K562 (cell line): Measurements from ENCODE around the gene CCNC. TPM values are rescaled to one million over a fixed set of nuclear protein-coding genes. Genes with fewer than 3 reads are reported as not detected.
A peak's percentile ranks its signal among the peaks of the same experiment; 100 is the strongest.

Source experiments
- ELF1 ChIP-seq: fragments of 200-800 bp; sonication (Bioruptor generic); IDR thresholded peaks from 2 replicates; pipeline ENCODE4 v1.6.1; 2016; ENCODE audit warnings: missing genetic modification characterization, missing compliant biosample characterization
- EP400 ChIP-seq: fragments of 450-650 bp; IDR thresholded peaks from 2 replicates; pipeline ENCODE4 v1.6.1; 2017; ENCODE audit warnings: antibody characterized with exemption, mild to moderate bottlenecking, moderate library complexity
- GTF2A2 ChIP-seq: IDR thresholded peaks from 2 replicates; pipeline ENCODE4 v1.6.1; 2016; ENCODE audit warnings: mild to moderate bottlenecking, missing genetic modification characterization, missing compliant biosample characterization
- GTF2E2 ChIP-seq: fragments of 200-800 bp; sonication (Bioruptor generic); IDR thresholded peaks from 2 replicates; pipeline ENCODE4 v1.6.1; 2016; ENCODE audit warnings: missing genetic modification characterization, missing compliant biosample characterization
- GTF2F1 ChIP-seq: IDR thresholded peaks from 2 replicates; pipeline ENCODE4 v1.6.1; 2011; ENCODE audit warnings: low read depth, low read length, improper control_type of control experiment
- HDAC2 ChIP-seq: fragments of 450-650 bp; IDR thresholded peaks from 2 replicates; pipeline ENCODE4 v1.6.1; 2016; ENCODE audit warnings: mild to moderate bottlenecking
- HDAC3 ChIP-seq: fragments of 450-650 bp; IDR thresholded peaks from 2 replicates; pipeline ENCODE4 v1.6.1; 2018; ENCODE audit warnings: borderline replicate concordance, mild to moderate bottlenecking, moderate library complexity; ENCODE audit not compliant: partially characterized antibody
- KAT7 ChIP-seq: sonication (generic); formaldehyde crosslinking; IDR thresholded peaks from 2 replicates; pipeline ENCODE4 v1.8.0; 2022; ENCODE audit warnings: missing genetic modification reagents, mild to moderate bottlenecking, borderline replicate concordance
- L3MBTL2 ChIP-seq: fragments of 450-650 bp; IDR thresholded peaks from 2 replicates; pipeline ENCODE4 v1.6.1; 2016; ENCODE audit warnings: mild to moderate bottlenecking, moderate library complexity
- LARP7 ChIP-seq: fragments of 450-650 bp; IDR thresholded peaks from 2 replicates; pipeline ENCODE4 v1.6.1; 2016
- MAZ ChIP-seq, 2 experiments: fragments of 450-650 bp in 1 of 2; sonication (generic) in 1 of 2; formaldehyde crosslinking; IDR thresholded peaks in 1 of 2; conservative IDR thresholded peaks in 1 of 2; 2 replicates each; pipeline versions ENCODE4 v1.4.0 to v1.5.0; 2020; ENCODE audit warnings: mild to moderate bottlenecking in 1 of 2, missing genetic modification reagents in 1 of 2
- NBN ChIP-seq: fragments of 450-650 bp; IDR thresholded peaks from 2 replicates; pipeline ENCODE4 v1.6.1; 2016; ENCODE audit warnings: low read depth, mild to moderate bottlenecking
- RB1 ChIP-seq: fragments of 450-650 bp; IDR thresholded peaks from 2 replicates; pipeline ENCODE4 v1.6.1; 2017; ENCODE audit warnings: low read depth, mild to moderate bottlenecking
- SMARCA4 ChIP-seq: fragments of 450-650 bp; IDR thresholded peaks from 2 replicates; pipeline ENCODE4 v1.6.1; 2016
- SMARCC2 ChIP-seq: fragments of 450-650 bp; IDR thresholded peaks from 2 replicates; pipeline ENCODE4 v1.6.1; 2017; ENCODE audit warnings: antibody characterized with exemption, moderate library complexity, mild to moderate bottlenecking, low read depth
- U2AF1 ChIP-seq: fragments of 200-400 bp; formaldehyde crosslinking; optimal IDR thresholded peaks from 2 replicates; pipeline ENCODE3; 2017; ENCODE audit warnings: mild to moderate bottlenecking, low read depth, low read length, moderate library complexity
- YY1 ChIP-seq, 3 experiments: IDR thresholded peaks; 2 replicates each; pipeline ENCODE4 v1.6.1; 2011; ENCODE audit warnings: low read length in 2 of 3, mild to moderate bottlenecking in 2 of 3, moderate library complexity in 2 of 3, borderline replicate concordance in 1 of 3, control low read depth in 1 of 3, low read depth in 1 of 3; ENCODE audit not compliant: insufficient read depth in 3 of 3, insufficient replicate concordance in 2 of 3, control insufficient read depth in 1 of 3, insufficient read length in 1 of 3; ENCODE audit errors: extremely low read depth in 1 of 3
- ZBTB17 ChIP-seq: fragments of 450-650 bp; formaldehyde crosslinking; IDR thresholded peaks from 2 replicates; pipeline ENCODE4 v1.4.0; 2020; ENCODE audit warnings: mild to moderate bottlenecking
- ZNF165 ChIP-seq: fragments of 250-450 bp; sonication (Bioruptor Pico); IDR thresholded peaks from 2 replicates; pipeline ENCODE4 v1.4.0; 2020; ENCODE audit warnings: borderline replicate concordance
- ZNF76 ChIP-seq: fragments of 250-450 bp; sonication (Bioruptor Pico); IDR thresholded peaks from 2 replicates; pipeline ENCODE4 v1.4.0; 2020; ENCODE audit warnings: mild to moderate bottlenecking, moderate library complexity, borderline replicate concordance
- polyA plus RNA-seq, 8 experiments: library from polyadenylated mRNA; depleted of rRNA in 4 of 8; stranded (reverse) in 5 of 8; unstranded in 3 of 8; fragments of >200 nt; fragmentation: Nextera tagmentation in 2 of 8; fragmentation: Illumina TruSeq in 1 of 8; extraction: Ambion mirVana in 2 of 8; extraction: Trizol in 1 of 8; gene quantifications; 2 replicates each; pipeline versions ENCODE4 v1.2.1 to v1.2.3, GENCODE V29; 2011 to 2014; ENCODE audit warnings: inconsistent platforms in 1 of 8, missing spikeins in 1 of 8
- total RNA-seq, 7 experiments: library from RNA; depleted of rRNA in 6 of 7; stranded (reverse); fragments of >200 nt in 6 of 7; fragmentation: Illumina TruSeq in 2 of 7; extraction: Trizol in 2 of 7; gene quantifications; 2 replicates each; pipeline versions ENCODE4 v1.2.1 to v1.2.3, GENCODE V29; 2011 to 2021; ENCODE audit warnings: low replicate concordance in 1 of 7
- TF ChIP-seq, protein P1 (sequence below): sonication (generic); formaldehyde crosslinking; IDR thresholded peaks from 2 replicates; pipeline ENCODE4 v1.8.0; 2022; ENCODE audit warnings: missing genetic modification reagents, mild to moderate bottlenecking, moderate library complexity, borderline replicate concordance
- TF ChIP-seq, protein P2 (sequence below): sonication (generic); formaldehyde crosslinking; IDR thresholded peaks from 2 replicates; pipeline ENCODE4 v1.8.1; 2023; ENCODE audit warnings: mild to moderate bottlenecking, missing genetic modification reagents, moderate library complexity
- TF ChIP-seq, protein P3 (sequence below): fragments of 450-650 bp; formaldehyde crosslinking; IDR thresholded peaks from 2 replicates; pipeline ENCODE4 v1.4.0; 2022; ENCODE audit warnings: missing genetic modification characterization

The CCNC gene
- total and polyA plus RNA-seq, 9 of the 15 experiments (the other 6 are each of a cell fraction or from before 2014, with no cell fraction given): 68.7 to 177 (median 99.6) TPM

DNA sequence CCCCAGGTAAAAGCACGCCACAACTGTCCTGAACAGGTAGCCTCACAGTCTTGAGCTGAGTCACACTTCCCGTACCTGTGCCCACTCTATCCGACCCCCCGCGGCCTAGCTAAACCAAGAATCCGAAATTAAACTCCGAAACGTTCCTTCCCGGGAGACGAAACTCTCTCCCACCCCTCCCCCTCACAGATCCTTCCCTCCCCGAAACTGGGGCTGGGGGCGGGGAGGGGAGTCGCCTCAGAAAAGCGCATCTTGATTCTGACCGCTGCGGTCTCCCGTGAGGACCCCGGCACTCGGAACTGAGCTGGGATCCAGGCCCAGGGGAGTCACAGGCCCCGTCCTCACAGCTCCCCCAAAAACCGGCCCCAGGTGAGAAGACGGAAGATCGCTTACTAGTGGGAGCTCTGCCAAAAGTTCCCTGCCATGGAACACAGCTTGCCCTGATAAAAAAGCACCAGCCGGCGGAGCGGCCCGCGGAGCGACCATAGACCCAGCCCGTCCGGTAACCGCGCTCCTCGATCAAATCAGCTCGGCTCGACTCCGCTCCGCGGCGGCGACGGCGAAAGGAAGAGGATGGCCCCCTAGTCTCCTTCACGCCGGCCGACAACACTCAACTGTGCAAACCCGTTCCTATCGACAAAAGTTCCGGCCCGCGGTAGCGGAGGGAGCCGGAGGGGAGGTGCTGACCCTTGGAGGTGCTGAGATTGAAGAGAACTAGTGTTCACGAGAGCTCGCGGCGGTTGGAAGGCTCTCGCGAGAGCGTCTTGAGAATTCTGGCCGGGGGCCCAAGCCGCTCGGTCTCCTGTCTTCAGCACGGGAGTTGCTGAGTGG lies at the start of gene CCNC (continued):
- TF ChIP-seq, protein P1, sequence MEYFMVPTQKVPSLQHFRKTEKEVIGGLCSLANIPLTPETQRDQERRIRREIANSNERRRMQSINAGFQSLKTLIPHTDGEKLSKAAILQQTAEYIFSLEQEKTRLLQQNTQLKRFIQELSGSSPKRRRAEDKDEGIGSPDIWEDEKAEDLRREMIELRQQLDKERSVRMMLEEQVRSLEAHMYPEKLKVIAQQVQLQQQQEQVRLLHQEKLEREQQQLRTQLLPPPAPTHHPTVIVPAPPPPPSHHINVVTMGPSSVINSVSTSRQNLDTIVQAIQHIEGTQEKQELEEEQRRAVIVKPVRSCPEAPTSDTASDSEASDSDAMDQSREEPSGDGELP (CRISPR knock-in tag): peak; percentile 90
- TF ChIP-seq KAT7 (CRISPR knock-in tag): no peak; the same call in 1 of the 2 replicates
- peak in 2 of 3 experiments; percentile 72 to 81 for TF ChIP-seq YY1 (IDR thresholded peaks at IDR 0.05; ENCODE audit: borderline replicate concordance in 1 of 3, control insufficient read depth in 1 of 3, extremely low read depth in 1 of 3, insufficient read depth in 3 of 3, insufficient read length in 1 of 3, insufficient replicate concordance in 2 of 3, low read depth in 1 of 3, low read length in 2 of 3)
- TF ChIP-seq GTF2A2 (tag): peak; percentile 67
- peak; percentile 81 for TF ChIP-seq NBN
- TF ChIP-seq EP400: peak; percentile 70
- TF ChIP-seq ZNF76 (CRISPR knock-in tag): 0 out of 2 replicates have a peak, but pooled peaks have one; percentile 27
- TF ChIP-seq GTF2F1: peak; percentile 66; the same call in 1 of the 2 replicates
- TF ChIP-seq HDAC3: peak; percentile 58
- TF ChIP-seq, protein P2, sequence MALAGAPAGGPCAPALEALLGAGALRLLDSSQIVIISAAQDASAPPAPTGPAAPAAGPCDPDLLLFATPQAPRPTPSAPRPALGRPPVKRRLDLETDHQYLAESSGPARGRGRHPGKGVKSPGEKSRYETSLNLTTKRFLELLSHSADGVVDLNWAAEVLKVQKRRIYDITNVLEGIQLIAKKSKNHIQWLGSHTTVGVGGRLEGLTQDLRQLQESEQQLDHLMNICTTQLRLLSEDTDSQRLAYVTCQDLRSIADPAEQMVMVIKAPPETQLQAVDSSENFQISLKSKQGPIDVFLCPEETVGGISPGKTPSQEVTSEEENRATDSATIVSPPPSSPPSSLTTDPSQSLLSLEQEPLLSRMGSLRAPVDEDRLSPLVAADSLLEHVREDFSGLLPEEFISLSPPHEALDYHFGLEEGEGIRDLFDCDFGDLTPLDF: no peak
- TF ChIP-seq HDAC2: peak; percentile 59; the same call in 1 of the 2 replicates
- TF ChIP-seq ELF1 (tag): no peak
- TF ChIP-seq SMARCC2: no peak
- no peak for TF ChIP-seq U2AF1
- TF ChIP-seq RB1: peak; percentile 91
- peak; percentile 74 to 92 for TF ChIP-seq MAZ (CRISPR knock-in tag; conservative IDR thresholded peaks at IDR 0.05 in 1 of 2, IDR thresholded peaks at IDR 0.05 in 1 of 2)
- TF ChIP-seq SMARCA4: 0 out of 2 replicates have a peak, but pooled peaks have one; percentile 30
- no peak for TF ChIP-seq LARP7
- TF ChIP-seq ZBTB17 (CRISPR knock-in tag): 0 out of 2 replicates have a peak, but pooled peaks have one; percentile 17
- TF ChIP-seq L3MBTL2: peak; percentile 60; the same call in 1 of the 2 replicates
- peak; percentile 88 for TF ChIP-seq GTF2E2 (tag)
- TF ChIP-seq, protein P3, sequence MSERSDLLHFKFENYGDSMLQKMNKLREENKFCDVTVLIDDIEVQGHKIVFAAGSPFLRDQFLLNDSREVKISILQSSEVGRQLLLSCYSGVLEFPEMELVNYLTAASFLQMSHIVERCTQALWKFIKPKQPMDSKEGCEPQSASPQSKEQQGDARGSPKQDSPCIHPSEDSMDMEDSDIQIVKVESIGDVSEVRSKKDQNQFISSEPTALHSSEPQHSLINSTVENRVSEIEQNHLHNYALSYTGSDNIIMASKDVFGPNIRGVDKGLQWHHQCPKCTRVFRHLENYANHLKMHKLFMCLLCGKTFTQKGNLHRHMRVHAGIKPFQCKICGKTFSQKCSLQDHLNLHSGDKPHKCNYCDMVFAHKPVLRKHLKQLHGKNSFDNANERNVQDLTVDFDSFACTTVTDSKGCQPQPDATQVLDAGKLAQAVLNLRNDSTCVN (CRISPR knock-in tag): no peak
- no peak for TF ChIP-seq ZNF165 (CRISPR knock-in tag)
